ENCODE data around the gene LMO1. TPM values are rescaled to one million over a fixed set of nuclear protein-coding genes. Genes with fewer than 3 reads are reported as not detected.

The LMO1 gene
- total and polyA plus RNA-seq, 2 of the 13 experiments (the other 11 are each of a cell fraction or from before 2014, with no cell fraction given) = not detected

- Histone ChIP-seq H3K27me3 (ENCODE audit: control insufficient read depth in 1 of 2, insufficient read depth in 2 of 2, low read length in 2 of 2) (peaks cover 2 to 27% of the 10 kb centered on the region in 2 experiments; a peak in 3 of 5 replicates), H3K9me3 (ENCODE audit: low read length) (no peaks in the 10 kb centered on the region), H3K4me1 (ENCODE audit: insufficient read depth, low read length) (no peaks in the 10 kb centered on the region), H3K79me2 (ENCODE audit: insufficient read depth, low read length) (no peaks in the 10 kb centered on the region), H2AFZ (ENCODE audit: low read length) (no peak overlapping the region), H4K20me1 (ENCODE audit: insufficient read depth, low read length) (no peaks in the 10 kb centered on the region), H3K4me2 (ENCODE audit: low read depth, low read length) (no peak overlapping the region), H3K9ac (ENCODE audit: insufficient read depth, low read depth, low read length) (no peak overlapping the region), H3K36me3 (replicated peaks in 1 of 2; ENCODE audit: control insufficient read depth in 1 of 2, insufficient read depth in 2 of 2, low read length in 2 of 2) (no peaks in the 10 kb centered on the region), H3K4me3 (replicated peaks in 1 of 3; ENCODE audit: insufficient read depth in 1 of 3, low read depth in 2 of 3, low read length in 3 of 3) (no peak overlapping the region), H3K27ac (ENCODE audit: extremely low read length, insufficient read depth, low read length) (no peak overlapping the region)
- ATAC-seq (no peak), DNase-seq (ENCODE audit: low spot score) (no peak), FAIRE-seq (no peak)
- 0% methylated on average over 3 of the region's 4 CpGs for WGBS (ENCODE audit: low lambda C conversion rate)
- in situ Hi-C loops (cut with HindIII; ENCODE audit: extremely low pct_ligation_motif_present, low pct_unique_long_range_greater_than_20kb) (no loop called here), intact Hi-C loops (cut with micrococcal nuclease; ENCODE audit: unreplicated experiment) (no loop called here)
- TF ChIP-seq SALL2 (CRISPR knock-in tag; IDR thresholded peaks at IDR 0.05) (no peak), THAP7 (CRISPR knock-in tag; IDR thresholded peaks at IDR 0.05) (no peak), HNF1B (CRISPR knock-in tag; IDR thresholded peaks at IDR 0.05) (no peak), EED (CRISPR knock-in tag; IDR thresholded peaks at IDR 0.05) (no peak), SP140L (CRISPR knock-in tag; IDR thresholded peaks at IDR 0.05; ENCODE audit: borderline replicate concordance) (no peak), DZIP1 (CRISPR knock-in tag; IDR thresholded peaks at IDR 0.05) (no peak), HNRNPUL1 (IDR thresholded peaks at IDR 0.05; ENCODE audit: low read depth, low read length) (no peak)
- ChIA-PET CTCF (ENCODE audit: low intra/inter-chr PET ratio, low total read pairs) (no interaction called here), POLR2A (no interaction called here)
- no TSS peak for BruUV-seq (replicated peaks)
Measured at GRCh38 chr11:8201644-8202365, 61.9 kb downstream of the LMO1 start.

All from HepG2 (cell line).